ENCODE data around the gene ZBTB20. TPM values are rescaled to one million over a fixed set of nuclear protein-coding genes. Genes with fewer than 3 reads are reported as not detected.

ZBTB20 gene
- 0.13 TPM for polyA plus RNA-seq (2013, experiment 1 of 2)
- polyA plus RNA-seq (2013, experiment 2 of 2), result 0.24 TPM

DNA sequence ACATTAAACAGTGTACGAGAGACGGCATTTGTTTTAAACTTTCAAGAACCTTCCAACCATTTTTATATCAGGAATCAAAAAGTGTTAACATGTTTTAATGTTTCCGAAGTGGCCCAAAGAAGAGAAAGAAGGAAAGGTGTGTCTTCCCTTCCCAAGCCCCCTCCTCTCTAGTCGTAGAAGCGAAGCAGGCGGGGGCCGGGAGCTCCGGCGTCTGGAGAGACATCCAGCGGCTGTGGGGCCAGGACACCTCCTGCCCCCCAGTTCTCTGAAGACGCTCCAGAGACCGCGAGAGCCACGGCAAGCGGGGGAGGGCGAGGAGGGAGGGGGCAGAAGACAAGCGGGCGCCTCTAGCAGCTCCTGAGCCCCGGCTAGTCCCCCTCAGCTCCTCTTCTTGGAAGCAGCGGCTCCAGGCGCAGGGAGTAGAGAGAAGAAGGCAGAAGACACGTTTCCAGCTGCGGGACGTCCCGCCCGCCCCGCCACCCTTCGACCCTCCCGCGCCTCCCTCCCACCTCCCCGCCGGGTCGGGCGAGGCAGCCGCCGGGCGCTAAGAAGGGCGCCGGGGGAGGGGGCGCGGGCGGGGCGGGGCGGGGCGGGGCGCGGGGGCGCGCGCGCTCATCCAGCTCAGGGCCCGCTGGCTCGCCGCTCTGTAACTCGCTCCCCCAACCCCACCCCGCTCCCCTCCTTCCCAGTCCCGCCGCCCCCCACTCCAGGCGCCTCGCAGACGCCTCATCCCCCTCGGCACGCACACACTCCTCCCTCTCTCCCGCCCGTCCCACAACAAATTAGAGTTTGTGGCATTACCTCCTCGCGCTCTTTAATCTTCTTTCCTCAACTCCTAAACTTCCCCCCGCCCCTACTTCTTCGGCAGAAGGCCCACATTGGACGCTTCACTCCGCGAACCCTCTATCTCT, at the start of gene ZBTB20:
ZBTB20 (minus strand) TSS at position 871 of the 911 bp plus-strand sequence.
- peak within 1 kb of the TSS; percentile 75 for H2BK120ac ChIP-seq (ENCODE audit: low read depth, low read length)
- H3K27ac ChIP-seq (ENCODE audit: low read depth, low read length), result peak within 1 kb of the TSS; percentile 83
- no peaks in the 10 kb centered on the region for H3K79me2 ChIP-seq (ENCODE audit: control insufficient read depth, insufficient read depth, low read length)
- peak within 1 kb of the TSS; percentile 91 for H3K18ac ChIP-seq (ENCODE audit: low read length)
- H3K79me1 ChIP-seq (ENCODE audit: low read length), result no peaks in the 10 kb centered on the region
- H2BK15ac ChIP-seq (replicated peaks; ENCODE audit: low read depth), result no peak within 1 kb of the TSS
- no peak within 1 kb of the TSS for H2AK5ac ChIP-seq (ENCODE audit: low read length)
- no CpG with 5 or more reads among the region's 72 CpGs for whole genome bisulfite sequencing (ENCODE audit: extremely low coverage, insufficient coverage, low lambda C conversion rate)
- H3K4me2 ChIP-seq (ENCODE audit: low read length), result peak within 1 kb of the TSS; percentile 70
- peak within 1 kb of the TSS; percentile 81 for H3K4ac ChIP-seq (ENCODE audit: low read depth, low read length)
- peak within 1 kb of the TSS; percentile 82 for H3K9ac ChIP-seq (ENCODE audit: low read length)
- no peaks in the 10 kb centered on the region for H3K4me1 ChIP-seq (ENCODE audit: control insufficient read depth, low read depth, low read length)
- H4K5ac ChIP-seq (ENCODE audit: low read length), result no peak within 1 kb of the TSS
- DNase-seq, result peak; percentile 84
- H3K27me3 ChIP-seq (ENCODE audit: insufficient read depth, low read length, poor library complexity), result no peaks in the 10 kb centered on the region
- H3K4me3 ChIP-seq (ENCODE audit: low read length), result peak within 1 kb of the TSS; percentile 74
- no peak within 1 kb of the TSS for H3K23ac ChIP-seq (ENCODE audit: low read length)
- H4K8ac ChIP-seq (ENCODE audit: low read depth, low read length), result peak within 1 kb of the TSS; percentile 28
- no peaks in the 10 kb centered on the region for H3K36me3 ChIP-seq (ENCODE audit: control insufficient read depth, insufficient read depth, low read length)
- H3K56ac ChIP-seq (ENCODE audit: low read length), result peak within 1 kb of the TSS; percentile 95
- peak within 1 kb of the TSS; percentile 55 for H2BK5ac ChIP-seq (ENCODE audit: low read length)

DNA sequence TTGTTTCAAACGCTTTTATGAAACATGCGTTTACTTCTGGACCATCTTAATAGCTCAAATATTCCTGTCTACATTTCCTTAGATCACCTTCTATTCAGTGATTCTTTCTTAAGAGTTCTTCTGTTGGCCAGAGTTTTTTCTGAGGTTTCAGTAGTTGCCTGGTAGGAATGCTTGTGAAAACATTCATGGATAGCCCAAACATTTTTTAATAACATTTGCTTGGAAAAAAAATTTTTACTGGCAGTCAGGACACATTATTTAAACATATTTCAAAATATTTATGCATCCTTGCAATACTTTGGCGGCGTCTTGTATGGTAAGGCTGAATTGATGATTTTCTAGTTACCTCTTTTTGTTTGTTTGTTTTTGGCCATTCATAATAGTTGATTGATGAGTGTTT, 47.4 kb upstream of the ZBTB20 start:
- no peak overlapping the region for H3K23ac ChIP-seq (ENCODE audit: low read length)
- DNase-seq, result no peak
- H3K4me2 ChIP-seq (ENCODE audit: low read length), result no peak overlapping the region
- no peak overlapping the region for H2BK120ac ChIP-seq (ENCODE audit: low read depth, low read length)
- H2BK15ac ChIP-seq (replicated peaks; ENCODE audit: low read depth), result no peak overlapping the region
- H4K5ac ChIP-seq (ENCODE audit: low read length), result no peak overlapping the region
- H3K36me3 ChIP-seq (ENCODE audit: control insufficient read depth, insufficient read depth, low read length), result no peaks in the 10 kb centered on the region
- no peaks in the 10 kb centered on the region for H3K27me3 ChIP-seq (ENCODE audit: insufficient read depth, low read length, poor library complexity)
- no peak overlapping the region for H4K8ac ChIP-seq (ENCODE audit: low read depth, low read length)
- WGBS (ENCODE audit: extremely low coverage, insufficient coverage, low lambda C conversion rate), result no CpG with 5 or more reads among the region's 4 CpGs
- no peaks in the 10 kb centered on the region for H3K79me1 ChIP-seq (ENCODE audit: low read length)
- no peak overlapping the region for H3K56ac ChIP-seq (ENCODE audit: low read length)
- H3K4me1 ChIP-seq (ENCODE audit: control insufficient read depth, low read depth, low read length), result no peaks in the 10 kb centered on the region
- no peak overlapping the region for H2AK5ac ChIP-seq (ENCODE audit: low read length)
- H3K79me2 ChIP-seq (ENCODE audit: control insufficient read depth, insufficient read depth, low read length), result no peaks in the 10 kb centered on the region
- H3K27ac ChIP-seq (ENCODE audit: low read depth, low read length), result no peak overlapping the region
- no peak overlapping the region for H3K9ac ChIP-seq (ENCODE audit: low read length)
- no peak overlapping the region for H3K4me3 ChIP-seq (ENCODE audit: low read length)
- no peak overlapping the region for H2BK5ac ChIP-seq (ENCODE audit: low read length)
- no peak overlapping the region for H3K4ac ChIP-seq (ENCODE audit: low read depth, low read length)
- H3K18ac ChIP-seq (ENCODE audit: low read length), result no peak overlapping the region

DNA sequence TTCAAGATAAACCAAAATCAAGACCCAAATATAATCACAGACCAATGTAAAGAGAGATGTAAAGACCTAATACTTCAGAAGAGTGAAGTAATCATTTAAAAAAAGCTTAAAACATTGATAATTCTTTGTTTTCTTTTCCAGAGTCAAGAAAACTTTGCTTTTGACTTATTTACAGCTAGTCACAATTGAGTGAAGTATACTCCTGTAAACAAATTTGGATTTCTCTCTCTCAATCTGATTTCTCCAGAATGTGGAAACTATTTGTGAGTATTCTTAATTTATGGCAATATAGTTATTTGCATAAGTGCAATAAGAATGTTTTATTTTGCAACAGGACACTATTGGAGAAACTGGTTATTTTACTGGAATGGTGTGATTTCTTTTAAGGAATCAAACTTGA, 43.7 kb upstream of the ZBTB20 start:
- no peak overlapping the region for H3K4ac ChIP-seq (ENCODE audit: low read depth, low read length)
- H3K36me3 ChIP-seq (ENCODE audit: control insufficient read depth, insufficient read depth, low read length), result no peaks in the 10 kb centered on the region
- no peak overlapping the region for H3K56ac ChIP-seq (ENCODE audit: low read length)
- H3K27me3 ChIP-seq (ENCODE audit: insufficient read depth, low read length, poor library complexity), result no peaks in the 10 kb centered on the region
- H3K4me2 ChIP-seq (ENCODE audit: low read length), result no peak overlapping the region
- no peak overlapping the region for H3K18ac ChIP-seq (ENCODE audit: low read length)
- H2BK15ac ChIP-seq (replicated peaks; ENCODE audit: low read depth), result no peak overlapping the region
- no peaks in the 10 kb centered on the region for H3K79me1 ChIP-seq (ENCODE audit: low read length)
- no peak overlapping the region for H3K27ac ChIP-seq (ENCODE audit: low read depth, low read length)
- no peak overlapping the region for H2BK120ac ChIP-seq (ENCODE audit: low read depth, low read length)
- no peak overlapping the region for H4K5ac ChIP-seq (ENCODE audit: low read length)
- DNase-seq, result peak; percentile 15
- no peak overlapping the region for H2AK5ac ChIP-seq (ENCODE audit: low read length)
- H3K4me3 ChIP-seq (ENCODE audit: low read length), result no peak overlapping the region
- H3K79me2 ChIP-seq (ENCODE audit: control insufficient read depth, insufficient read depth, low read length), result no peaks in the 10 kb centered on the region
- H3K4me1 ChIP-seq (ENCODE audit: control insufficient read depth, low read depth, low read length), result no peaks in the 10 kb centered on the region
- H3K23ac ChIP-seq (ENCODE audit: low read length), result no peak overlapping the region
- no peak overlapping the region for H4K8ac ChIP-seq (ENCODE audit: low read depth, low read length)
- no peak overlapping the region for H3K9ac ChIP-seq (ENCODE audit: low read length)
- H2BK5ac ChIP-seq (ENCODE audit: low read length), result no peak overlapping the region

DNA sequence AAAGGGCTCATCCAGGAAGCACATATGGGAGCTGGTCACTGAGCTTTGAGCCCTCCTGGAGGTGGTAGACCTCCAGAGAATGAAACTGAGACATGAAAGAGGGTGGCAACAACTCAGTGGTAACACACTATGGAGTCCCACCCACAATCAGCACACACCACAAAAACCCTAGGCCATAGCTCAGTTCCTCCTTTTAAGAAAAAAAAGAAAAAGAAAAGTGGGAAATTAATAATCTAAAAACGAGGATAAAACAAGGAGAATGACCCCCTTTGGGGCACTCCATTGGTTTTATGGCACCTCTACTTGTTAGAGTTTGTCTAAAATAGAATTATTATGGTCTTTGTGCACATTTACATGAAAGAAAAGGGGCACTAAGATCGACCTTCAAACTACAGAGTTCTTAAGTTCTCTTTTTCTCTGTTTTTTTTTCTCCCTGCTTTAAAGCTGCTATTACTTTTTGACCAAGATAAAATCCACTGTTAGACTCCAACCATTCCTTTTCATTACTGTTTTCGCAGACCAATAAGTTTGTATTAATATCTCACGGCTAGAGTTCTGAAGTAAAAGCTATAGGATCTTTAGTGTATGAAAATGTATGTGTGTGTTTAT, 40.2 kb upstream of the ZBTB20 start:
- H3K4me2 ChIP-seq (ENCODE audit: low read length), result no peak overlapping the region
- H4K5ac ChIP-seq (ENCODE audit: low read length), result no peak overlapping the region
- no peaks in the 10 kb centered on the region for H3K79me1 ChIP-seq (ENCODE audit: low read length)
- H2BK120ac ChIP-seq (ENCODE audit: low read depth, low read length), result no peak overlapping the region
- no peak overlapping the region for H3K27ac ChIP-seq (ENCODE audit: low read depth, low read length)
- H3K9ac ChIP-seq (ENCODE audit: low read length), result no peak overlapping the region
- no peak overlapping the region for H4K8ac ChIP-seq (ENCODE audit: low read depth, low read length)
- no CpG with 5 or more reads among the region's 4 CpGs for WGBS (ENCODE audit: extremely low coverage, insufficient coverage, low lambda C conversion rate)
- no peak overlapping the region for H2AK5ac ChIP-seq (ENCODE audit: low read length)
- H3K36me3 ChIP-seq (ENCODE audit: control insufficient read depth, insufficient read depth, low read length), result no peaks in the 10 kb centered on the region
- no peaks in the 10 kb centered on the region for H3K4me1 ChIP-seq (ENCODE audit: control insufficient read depth, low read depth, low read length)
- no peak overlapping the region for H3K56ac ChIP-seq (ENCODE audit: low read length)
- no peak overlapping the region for H2BK5ac ChIP-seq (ENCODE audit: low read length)
- H2BK15ac ChIP-seq (replicated peaks; ENCODE audit: low read depth), result no peak overlapping the region
- H3K79me2 ChIP-seq (ENCODE audit: control insufficient read depth, insufficient read depth, low read length), result no peaks in the 10 kb centered on the region
- no peaks in the 10 kb centered on the region for H3K27me3 ChIP-seq (ENCODE audit: insufficient read depth, low read length, poor library complexity)
- H3K4me3 ChIP-seq (ENCODE audit: low read length), result no peak overlapping the region
- no peak overlapping the region for H3K4ac ChIP-seq (ENCODE audit: low read depth, low read length)
- no peak overlapping the region for H3K23ac ChIP-seq (ENCODE audit: low read length)
- no peak for DNase-seq
- H3K18ac ChIP-seq (ENCODE audit: low read length), result no peak overlapping the region

DNA sequence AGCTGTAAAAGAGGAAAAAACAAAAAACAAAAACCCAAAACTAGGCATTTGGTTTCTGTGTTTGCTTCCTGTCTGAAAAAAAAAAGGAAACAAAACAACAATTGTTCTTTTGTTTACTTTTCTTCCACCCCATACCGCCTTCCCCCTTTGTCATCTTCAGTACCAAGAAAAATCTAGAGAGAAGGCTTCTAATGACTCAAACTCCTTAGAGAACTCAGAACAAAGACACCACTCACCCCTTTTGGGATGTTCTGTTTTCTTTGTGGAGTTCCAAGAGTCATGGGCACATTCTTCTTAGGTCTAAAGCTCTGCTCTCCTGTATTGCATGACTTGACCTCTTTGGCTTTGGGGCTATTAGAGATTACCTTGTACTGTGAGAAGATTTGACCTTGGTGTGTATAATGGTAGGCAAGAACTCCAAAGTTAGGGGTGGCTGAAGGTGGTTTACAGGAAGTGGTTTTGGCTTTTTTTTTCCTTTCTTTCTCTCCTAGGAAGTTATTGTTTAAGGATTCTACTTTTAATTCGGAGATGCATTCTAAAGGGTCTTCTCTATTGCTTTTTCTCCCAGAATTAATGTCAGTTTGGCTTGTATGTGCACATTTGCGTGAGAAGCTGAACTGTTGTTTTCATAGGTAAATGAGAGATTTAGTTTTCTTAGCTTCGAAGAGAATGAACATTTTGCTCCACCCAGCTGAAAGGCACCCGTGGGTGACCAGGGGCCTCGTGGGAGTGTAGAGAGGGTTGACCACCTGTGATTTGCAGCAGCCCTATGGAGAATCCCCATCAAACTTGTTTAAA, 39.5 kb upstream of the ZBTB20 start:
- Histone ChIP-seq H2BK5ac (ENCODE audit: low read length) (no peak overlapping the region), H3K36me3 (ENCODE audit: control insufficient read depth, insufficient read depth, low read length) (no peaks in the 10 kb centered on the region), H3K4ac (ENCODE audit: low read depth, low read length) (no peak overlapping the region), H3K79me1 (ENCODE audit: low read length) (no peaks in the 10 kb centered on the region), H3K4me2 (ENCODE audit: low read length) (no peak overlapping the region), H2BK15ac (replicated peaks; ENCODE audit: low read depth) (no peak overlapping the region), H3K18ac (ENCODE audit: low read length) (no peak overlapping the region), H3K27ac (ENCODE audit: low read depth, low read length) (no peak overlapping the region), H3K9ac (ENCODE audit: low read length) (no peak overlapping the region), H3K27me3 (ENCODE audit: insufficient read depth, low read length, poor library complexity) (no peaks in the 10 kb centered on the region), H3K4me3 (ENCODE audit: low read length) (no peak overlapping the region), H3K23ac (ENCODE audit: low read length) (no peak overlapping the region), H4K8ac (ENCODE audit: low read depth, low read length) (no peak overlapping the region), H2AK5ac (ENCODE audit: low read length) (no peak overlapping the region), H3K79me2 (ENCODE audit: control insufficient read depth, insufficient read depth, low read length) (no peaks in the 10 kb centered on the region), H3K56ac (ENCODE audit: low read length) (no peak overlapping the region), H3K4me1 (ENCODE audit: control insufficient read depth, low read depth, low read length) (no peaks in the 10 kb centered on the region), H4K5ac (ENCODE audit: low read length) (no peak overlapping the region), H2BK120ac (ENCODE audit: low read depth, low read length) (no peak overlapping the region)
- DNase-seq, result no peak
- no CpG with 5 or more reads among the region's 6 CpGs for WGBS (ENCODE audit: extremely low coverage, insufficient coverage, low lambda C conversion rate)
